A549 (cell line): ENCODE measurements around the gene KRT23.

Source experiments
- RCOR1 ChIP-seq: fragments of 150-350 bp; IDR thresholded peaks from 2 replicates; pipeline ENCODE4 v1.6.1; 2014; ENCODE audit warnings: antibody characterized with exemption, low read length, low read depth
- SREBF2 ChIP-seq: fragments of 450-650 bp; IDR thresholded peaks from 2 replicates; pipeline ENCODE4 v1.6.1; 2014; ENCODE audit warnings: mild to moderate bottlenecking, moderate library complexity

- no peak for TF ChIP-seq RCOR1
- no peak for TF ChIP-seq SREBF2
Observed at GRCh38 chr17:40952661-40953060, 15.2 kb upstream of the KRT23 start.
